GM19455 (cell line): Measurements from ENCODE around the gene OXA1L.
"Not testable (repeated sequence)": the region's sequence is repeated elsewhere in the genome, so short reads cannot be mapped to it uniquely, and the experiment has no call there.

ENCODE experiments used
- ATAC-seq: cut with Tn5 transposase; IDR thresholded peaks from one replicate; pipeline ENCODE4 v1.9.1; 2021; ENCODE audit not compliant: unreplicated experiment

The OXA1L gene

DNA sequence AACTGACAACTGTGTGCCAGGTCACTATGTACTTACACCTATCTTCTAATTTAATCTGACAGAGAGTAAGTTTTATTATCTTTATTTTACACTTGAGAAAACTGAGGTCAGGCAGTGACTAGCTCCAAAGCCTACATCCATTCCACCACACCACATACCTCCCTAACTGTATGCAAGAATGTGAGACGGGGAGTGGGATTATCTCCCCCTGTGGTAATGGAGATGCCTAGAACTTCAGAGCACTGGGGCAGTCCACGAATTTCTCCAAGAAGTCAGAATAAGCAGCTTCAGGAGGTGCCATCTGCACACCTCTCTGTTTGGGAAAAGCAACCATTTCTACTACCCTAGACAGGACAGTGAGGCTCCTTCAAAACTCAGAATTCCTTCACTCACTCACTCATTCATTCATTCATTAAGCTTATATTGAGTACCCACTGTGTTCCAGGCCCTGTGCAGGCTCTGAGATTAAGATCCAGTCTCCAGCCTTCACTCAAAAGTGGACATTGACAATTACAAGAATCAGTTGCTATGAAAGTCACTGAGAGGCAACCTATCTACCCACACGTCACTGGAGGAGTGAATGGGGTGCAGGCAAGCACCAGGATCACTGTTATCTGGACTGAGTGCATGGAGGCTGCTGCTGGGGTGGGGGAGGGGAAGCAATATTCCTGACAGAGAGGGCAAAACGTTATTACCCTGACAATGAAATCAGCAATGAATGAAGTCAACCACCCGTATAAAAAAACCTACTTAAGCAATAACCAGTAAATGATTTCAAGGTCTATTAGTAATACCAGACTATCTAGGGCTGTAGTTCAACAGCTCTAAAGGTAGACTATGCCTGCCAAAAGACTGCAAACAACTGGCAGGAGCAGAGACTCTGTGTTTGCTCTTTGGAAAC is 30.8 kb downstream of the OXA1L start:
- no peak for ATAC-seq

DNA sequence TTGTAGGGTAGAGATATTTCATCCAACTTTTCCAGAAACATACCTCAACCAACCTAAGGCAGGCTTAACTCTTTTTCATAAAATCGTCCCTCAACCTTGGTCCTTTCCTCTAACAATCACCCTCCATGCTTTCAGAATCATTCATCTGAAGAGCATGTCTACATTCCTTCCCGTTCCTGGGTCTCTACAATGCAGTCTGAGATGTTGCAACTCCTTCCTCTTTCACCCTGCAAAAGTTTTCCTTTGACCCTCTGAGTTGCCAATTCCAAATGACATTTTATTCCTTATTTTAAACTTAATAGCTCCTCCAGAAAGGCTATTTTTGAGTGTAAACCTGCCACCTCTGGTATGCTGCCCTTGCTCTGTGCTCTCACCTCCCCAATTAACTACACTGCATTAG is 32.0 kb downstream of the OXA1L start:
- ATAC-seq: no peak

- ATAC-seq: no peak
These were observed 33.9 kb downstream of the OXA1L start for GRCh38 chr14:22800346-22800745.

DNA sequence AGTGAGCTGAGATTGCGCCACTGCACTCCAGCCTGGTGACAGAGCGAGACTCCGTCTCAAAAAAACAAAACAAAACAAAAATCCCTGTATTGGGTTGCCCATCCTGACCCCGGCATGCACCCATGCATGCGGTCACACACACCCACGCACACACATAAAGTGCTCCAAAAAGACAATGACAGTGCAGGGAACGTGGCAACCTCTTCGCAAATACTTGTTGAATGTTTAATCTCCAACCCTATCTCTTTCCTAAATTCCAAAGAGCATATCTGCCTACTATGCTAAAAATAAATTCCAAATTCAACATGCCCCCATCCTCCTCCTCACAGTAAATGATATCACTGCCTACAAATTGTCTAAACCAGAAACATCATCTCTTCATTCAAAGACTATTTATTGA is 35.2 kb downstream of the OXA1L start:
- no peak for ATAC-seq

GRCh38 chr14:22802860-22803686 is 36.6 kb downstream of the OXA1L start:
- no peak for ATAC-seq

DNA sequence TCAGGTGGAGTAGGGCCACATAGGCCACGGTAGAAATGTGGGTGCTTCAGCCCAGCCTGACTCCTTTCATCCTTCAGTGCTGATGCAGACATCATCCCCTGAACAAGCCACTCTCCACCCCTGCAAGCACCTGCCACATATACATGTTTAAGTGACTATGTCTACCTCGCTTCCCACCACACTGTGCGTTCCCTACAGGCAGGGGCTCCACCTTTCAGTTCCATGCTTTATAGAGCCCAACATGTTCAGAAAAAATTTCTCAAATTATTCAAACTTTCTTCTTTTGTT is 37.1 kb downstream of the OXA1L start:
- ATAC-seq: no peak

- ATAC-seq: not testable (repeated sequence)
These were observed 38.7 kb downstream of the OXA1L start for GRCh38 chr14:22805235-22805634.

- no peak for ATAC-seq
These were observed 41.1 kb downstream of the OXA1L start for GRCh38 chr14:22807432-22808087.

DNA sequence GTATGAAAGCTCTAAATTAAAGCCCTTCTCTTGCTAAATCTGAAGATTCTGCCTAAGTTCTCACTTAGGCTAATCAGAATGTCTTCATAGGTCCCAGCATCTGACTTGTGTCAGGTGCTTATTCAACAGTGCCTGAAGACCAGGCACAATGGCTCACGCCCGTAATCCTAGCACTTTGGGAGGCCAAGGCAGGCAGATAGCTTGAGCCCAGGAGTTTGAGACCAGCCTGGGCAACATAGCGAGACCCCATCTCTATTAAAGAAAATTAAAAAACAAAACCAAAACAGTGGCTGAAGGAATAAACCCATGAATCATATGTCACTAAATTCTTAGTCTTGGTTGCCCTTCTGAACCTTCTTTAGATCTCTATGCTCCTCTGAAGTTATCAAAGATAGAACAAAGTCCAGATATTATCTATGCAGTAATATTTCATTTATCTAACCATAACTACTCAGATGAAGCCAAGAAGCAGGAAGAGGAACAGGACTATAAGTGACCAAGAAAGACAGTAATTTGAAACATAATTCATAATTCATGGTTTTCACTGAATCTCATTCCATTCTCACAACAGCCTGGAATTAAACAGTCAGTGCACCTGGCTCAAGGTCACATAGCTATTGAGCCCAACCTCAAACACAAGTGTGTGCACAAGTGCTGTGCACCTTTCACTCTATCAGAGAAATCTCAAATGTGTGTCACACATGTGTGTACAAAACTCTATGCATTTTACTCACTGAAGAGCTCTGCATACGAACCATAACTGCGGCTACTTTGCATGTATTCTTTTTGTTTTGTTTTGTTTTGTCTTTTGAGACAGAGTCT is 42.1 kb downstream of the OXA1L start:
- ATAC-seq: no peak

GRCh38 chr14:22811722-22812121 is 45.2 kb downstream of the OXA1L start:
- no peak for ATAC-seq

- no peak for ATAC-seq
These were observed 46.3 kb downstream of the OXA1L start for GRCh38 chr14:22812744-22813143.

- no peak for ATAC-seq
These were observed 46.7 kb downstream of the OXA1L start for GRCh38 chr14:22813145-22813544.

DNA sequence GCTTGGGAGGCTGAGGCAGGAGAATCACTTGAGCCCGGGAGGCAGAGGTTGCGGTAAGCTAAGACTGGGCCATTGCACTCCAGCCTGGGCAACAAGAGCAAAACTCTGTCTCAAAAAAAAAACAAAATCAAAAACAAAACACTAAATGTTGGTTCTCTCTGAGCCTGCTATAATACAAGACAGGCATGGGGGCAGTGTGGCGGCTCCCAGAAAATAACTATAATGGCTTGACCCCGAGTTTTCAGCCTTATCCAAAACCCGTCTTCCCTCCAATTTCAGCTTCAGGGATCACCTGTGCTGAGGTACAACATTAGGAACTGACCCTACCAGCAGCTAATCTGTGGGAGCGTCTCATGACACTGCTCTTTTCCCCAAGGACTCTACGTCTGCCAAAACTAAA is 47.9 kb downstream of the OXA1L start:
- no peak for ATAC-seq

DNA sequence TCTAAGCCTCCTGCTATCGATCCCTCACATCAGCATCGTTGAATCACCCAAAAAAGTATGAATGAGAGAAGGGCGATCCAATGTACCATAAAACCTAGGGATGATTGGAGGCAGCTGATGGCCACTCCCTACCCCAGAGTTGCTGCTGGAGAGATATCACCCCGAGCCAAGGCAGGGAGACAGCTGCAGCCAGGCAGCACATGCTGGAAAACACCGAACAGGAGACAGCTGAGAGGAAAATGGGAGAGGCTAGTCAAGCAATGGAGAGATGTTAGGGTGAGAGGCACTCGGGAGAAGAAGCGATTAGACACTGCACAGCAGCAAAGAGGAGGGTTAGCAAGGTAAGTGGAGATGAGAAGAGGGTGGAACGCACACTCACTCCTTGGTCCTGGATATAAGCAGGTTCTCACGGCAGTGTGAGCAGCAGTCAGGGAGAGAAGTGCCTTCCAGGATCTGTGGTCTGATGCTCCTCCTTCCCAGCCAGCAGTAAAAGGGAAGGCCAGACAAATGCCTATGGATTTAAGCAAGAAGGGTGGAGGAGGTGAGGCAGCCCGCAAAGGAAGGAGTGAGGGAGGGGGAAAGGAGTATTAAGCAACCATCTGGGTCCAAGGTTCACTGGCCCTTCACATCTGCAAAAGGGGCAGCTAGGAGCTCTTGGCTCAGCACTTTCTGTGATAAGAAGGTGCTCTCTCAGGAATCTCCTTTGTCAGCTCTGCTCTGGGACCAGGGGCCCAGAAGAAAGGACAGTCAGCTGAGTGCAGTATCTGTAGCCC is 48.6 kb downstream of the OXA1L start, which contains the start of gene SLC7A7:
TSS of gene SLC7A7 (minus strand) at position 495 of the 773 bp plus-strand sequence. CDS start 2,037 bp downstream, outside the sequence.
- ATAC-seq: no peak

- ATAC-seq: no peak
These were observed 52.9 kb downstream of the OXA1L start for GRCh38 chr14:22819151-22819988.

DNA sequence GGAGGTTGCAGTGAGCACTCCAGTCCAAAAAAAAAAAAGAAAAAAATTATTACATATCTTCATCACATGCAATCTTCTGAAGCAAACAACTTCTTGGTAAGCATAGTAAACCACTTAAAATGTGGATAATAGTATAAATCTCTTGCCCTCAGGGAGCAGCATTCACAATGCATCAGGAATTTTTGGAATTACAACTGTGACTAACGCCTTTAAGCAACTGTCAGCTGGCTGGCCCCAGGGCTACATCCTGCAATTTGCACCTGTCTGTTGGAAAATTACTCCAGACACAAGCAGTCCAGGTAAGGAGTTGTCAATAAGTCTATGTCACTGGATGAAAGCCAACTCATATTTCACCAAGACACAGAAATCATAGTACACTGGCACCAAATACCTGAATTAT is 54.2 kb downstream of the OXA1L start:
- ATAC-seq: no peak

DNA sequence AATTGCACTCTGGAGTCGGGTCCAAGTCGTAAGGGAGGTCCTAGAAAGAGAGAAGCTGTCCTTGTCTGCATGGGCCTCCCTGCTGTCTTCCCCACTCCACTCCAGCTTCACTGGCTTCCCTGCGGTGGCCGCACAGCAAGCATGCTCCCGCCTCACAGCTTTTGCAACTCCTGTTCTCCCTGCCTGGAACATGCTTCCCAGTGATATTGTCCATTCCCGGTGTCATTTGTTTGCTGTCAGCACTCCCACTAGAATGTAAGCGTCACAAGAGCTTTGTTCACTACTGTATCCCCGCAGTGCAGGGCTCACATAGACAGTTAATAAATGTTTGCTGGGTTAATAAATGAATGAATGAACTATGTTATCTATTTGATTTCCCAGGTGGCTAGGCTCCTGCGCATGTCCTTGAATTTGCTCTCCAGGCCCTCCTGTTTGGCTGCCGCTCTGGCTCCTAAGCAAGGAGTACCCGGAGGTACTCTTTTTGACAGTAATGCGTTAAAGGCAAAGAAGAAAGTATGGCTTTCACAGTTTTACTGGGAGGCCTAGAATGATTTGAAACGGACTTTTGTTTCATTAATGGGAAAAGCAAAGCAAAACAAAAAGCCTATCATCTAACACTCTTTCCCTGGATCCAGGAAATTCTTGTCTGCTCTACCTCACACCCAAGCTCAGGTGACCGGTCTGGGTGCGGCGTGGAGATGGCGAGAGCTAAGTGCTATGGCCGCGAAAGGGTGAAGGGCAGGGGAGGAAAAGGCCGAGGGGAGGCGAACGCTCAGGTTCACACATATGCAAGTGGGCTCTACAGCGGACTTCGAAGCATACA is 54.9 kb downstream of the OXA1L start:
- ATAC-seq: no peak

DNA sequence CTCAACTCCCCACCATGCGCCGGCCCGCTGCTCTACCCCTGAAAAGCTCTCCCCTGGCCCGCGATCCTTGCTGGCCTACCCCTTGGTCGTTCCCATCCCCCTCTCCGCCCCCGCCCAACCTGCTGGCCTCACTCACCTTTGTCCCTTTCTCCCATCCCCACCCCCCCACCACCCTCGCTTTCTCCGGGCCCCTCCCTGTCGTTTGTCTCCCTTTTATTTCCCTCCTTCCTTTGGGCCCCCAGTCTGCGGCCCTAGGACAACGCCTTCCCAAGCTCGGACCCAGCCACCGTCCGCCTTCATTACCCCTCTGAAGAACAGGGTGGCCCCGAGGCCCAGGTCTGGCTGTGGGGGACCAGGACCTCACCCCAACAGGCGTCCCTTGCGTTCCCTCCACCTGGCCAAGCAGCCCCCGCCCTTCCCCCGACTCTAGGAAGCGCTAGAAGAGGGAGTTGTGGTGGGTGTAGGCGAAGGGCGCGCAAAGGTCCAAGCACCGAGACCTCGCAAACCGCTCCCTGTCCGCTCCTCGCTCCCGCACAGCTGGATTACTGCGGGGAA is 55.6 kb downstream of the OXA1L start:
- ATAC-seq: no peak
